ENCODE data around the gene C1orf74.
A peak's percentile ranks its signal among the peaks of the same experiment; 100 is the strongest.

The C1orf74 gene

DNA sequence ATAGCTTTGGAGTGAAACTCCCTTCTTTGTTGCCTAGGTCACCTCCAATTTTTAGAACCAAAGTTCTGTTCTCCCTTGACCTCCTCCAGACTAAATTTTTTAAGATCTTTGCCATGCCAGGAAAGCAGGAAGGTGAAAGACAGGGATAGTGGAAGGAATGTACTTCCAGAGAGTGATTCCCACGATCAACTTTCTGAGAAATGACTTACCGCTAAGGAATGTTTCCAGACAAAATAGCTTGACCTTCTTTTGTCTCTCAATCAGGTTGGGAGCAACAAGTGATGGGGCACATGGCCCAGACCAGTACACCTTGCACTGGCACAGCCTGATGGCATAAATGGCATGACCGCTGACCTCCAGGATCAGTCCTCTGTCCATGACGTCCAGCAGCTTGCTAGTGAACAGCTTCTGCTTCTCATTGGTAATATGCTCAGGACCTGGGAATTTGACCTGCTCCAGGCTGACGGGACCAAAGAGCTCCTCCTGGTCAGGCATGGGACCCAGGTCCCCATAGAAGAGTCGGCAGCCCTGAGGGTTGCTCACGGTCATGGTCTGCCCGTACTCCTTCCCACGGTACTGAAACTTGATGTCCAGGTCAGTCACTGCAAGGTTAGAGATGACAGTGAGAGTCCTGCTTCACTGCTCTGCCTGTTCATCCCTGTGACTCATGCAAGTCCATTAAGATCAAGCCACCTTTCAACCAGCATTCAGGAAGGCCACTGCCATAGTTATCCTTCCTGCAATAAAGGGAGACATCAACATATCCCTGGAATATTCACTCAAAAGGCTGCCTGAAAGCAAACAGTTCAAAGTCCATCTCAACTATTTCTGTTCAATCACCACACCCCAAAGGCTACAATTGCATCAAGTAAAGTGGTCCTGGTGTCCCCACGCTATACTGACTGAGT lies 6.2 kb upstream of the C1orf74 start:
- no peaks in the 10 kb centered on the region for H3K9me3 ChIP-seq (ENCODE audit: control insufficient read depth in 1 of 2, low read length in 2 of 2)
- no peaks in the 10 kb centered on the region for H3K27me3 ChIP-seq (ENCODE audit: control insufficient read depth in 1 of 2, insufficient read depth in 2 of 2, low read length in 2 of 2)
- H3K9ac ChIP-seq (ENCODE audit: low read depth in 1 of 2, low read length in 2 of 2) = no peak overlapping the region
- no peak overlapping the region for H3K27ac ChIP-seq (ENCODE audit: low read depth, low read length)
- peaks cover 26 to 48% of the 10 kb centered on the region in 2 donors for H3K36me3 ChIP-seq (ENCODE audit: control insufficient read depth in 1 of 2, insufficient read depth in 2 of 2, low read length in 2 of 2)
- peak overlapping the region in 1 of 2 donors; percentile 3 for H3K4me3 ChIP-seq (ENCODE audit: low read depth in 1 of 2, low read length in 2 of 2)
- peaks cover 44 to 54% of the 10 kb centered on the region in 2 donors for H3K4me1 ChIP-seq (ENCODE audit: control insufficient read depth in 1 of 2, insufficient read depth in 2 of 2, low read length in 2 of 2)

DNA sequence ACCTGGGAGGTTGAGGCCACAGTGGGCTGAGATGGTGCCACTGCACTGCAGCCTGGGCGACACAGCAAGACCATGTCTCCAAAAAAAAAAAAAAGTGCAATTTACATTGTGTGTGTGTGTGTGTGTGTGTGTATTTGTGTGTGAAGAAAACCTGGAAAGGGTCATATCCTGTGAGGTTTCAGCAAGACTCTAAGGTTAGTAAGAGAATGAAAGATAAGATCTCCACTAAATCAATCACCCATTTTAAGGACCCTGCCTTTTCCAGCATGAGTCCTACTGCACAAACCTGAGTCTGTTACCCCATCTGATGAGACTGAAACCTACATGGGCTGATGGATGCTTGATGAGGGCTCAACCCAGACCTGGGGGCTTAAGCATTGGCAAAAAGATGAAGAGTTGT lies 4.9 kb upstream of the C1orf74 start:
- H3K4me1 ChIP-seq (ENCODE audit: control insufficient read depth in 1 of 2, insufficient read depth in 2 of 2, low read length in 2 of 2) = peaks cover 53 to 59% of the 10 kb centered on the region in 2 donors
- no peak overlapping the region for H3K9ac ChIP-seq (ENCODE audit: low read depth in 1 of 2, low read length in 2 of 2)
- H3K36me3 ChIP-seq (ENCODE audit: control insufficient read depth in 1 of 2, insufficient read depth in 2 of 2, low read length in 2 of 2) = peaks cover 19 to 36% of the 10 kb centered on the region in 2 donors
- H3K4me3 ChIP-seq (ENCODE audit: low read depth in 1 of 2, low read length in 2 of 2) = no peak overlapping the region
- H3K27ac ChIP-seq (ENCODE audit: low read depth, low read length) = no peak overlapping the region
- no peaks in the 10 kb centered on the region for H3K9me3 ChIP-seq (ENCODE audit: control insufficient read depth in 1 of 2, low read length in 2 of 2)
- H3K27me3 ChIP-seq (ENCODE audit: control insufficient read depth in 1 of 2, insufficient read depth in 2 of 2, low read length in 2 of 2) = no peaks in the 10 kb centered on the region

GRCh38 chr1:209787551-209787950 lies 3.2 kb upstream of the C1orf74 start:
- Histone ChIP-seq H3K4me1 (ENCODE audit: control insufficient read depth in 1 of 2, insufficient read depth in 2 of 2, low read length in 2 of 2) (peaks cover 67 to 68% of the 10 kb centered on the region in 2 donors), H3K9me3 (ENCODE audit: control insufficient read depth in 1 of 2, low read length in 2 of 2) (no peaks in the 10 kb centered on the region), H3K36me3 (ENCODE audit: control insufficient read depth in 1 of 2, insufficient read depth in 2 of 2, low read length in 2 of 2) (peaks cover 19 to 36% of the 10 kb centered on the region in 2 donors), H3K4me3 (ENCODE audit: low read depth in 1 of 2, low read length in 2 of 2) (peak overlapping the region in 1 of 2 donors; percentile 33), H3K27me3 (ENCODE audit: control insufficient read depth in 1 of 2, insufficient read depth in 2 of 2, low read length in 2 of 2) (no peaks in the 10 kb centered on the region), H3K9ac (ENCODE audit: low read depth in 1 of 2, low read length in 2 of 2) (peak overlapping the region; percentile 5 to 36), H3K27ac (ENCODE audit: low read depth, low read length) (peak overlapping the region; percentile 67)

GRCh38 chr1:209786146-209786545 lies 1.8 kb upstream of the C1orf74 start:
- Histone ChIP-seq H3K27me3 (ENCODE audit: control insufficient read depth in 1 of 2, insufficient read depth in 2 of 2, low read length in 2 of 2) (no peaks in the 10 kb centered on the region), H3K9ac (ENCODE audit: low read depth in 1 of 2, low read length in 2 of 2) (peak overlapping the region in 1 of 2 donors; percentile 28), H3K4me1 (ENCODE audit: control insufficient read depth in 1 of 2, insufficient read depth in 2 of 2, low read length in 2 of 2) (peaks cover 55 to 56% of the 10 kb centered on the region in 2 donors), H3K9me3 (ENCODE audit: control insufficient read depth in 1 of 2, low read length in 2 of 2) (no peaks in the 10 kb centered on the region), H3K36me3 (ENCODE audit: control insufficient read depth in 1 of 2, insufficient read depth in 2 of 2, low read length in 2 of 2) (peaks cover 14 to 34% of the 10 kb centered on the region in 2 donors), H3K27ac (ENCODE audit: low read depth, low read length) (no peak overlapping the region), H3K4me3 (ENCODE audit: low read depth in 1 of 2, low read length in 2 of 2) (no peak overlapping the region)

GRCh38 chr1:209785592-209785991 lies 1.2 kb upstream of the C1orf74 start:
- H3K9ac ChIP-seq (ENCODE audit: low read depth in 1 of 2, low read length in 2 of 2) = no peak overlapping the region
- no peaks in the 10 kb centered on the region for H3K27me3 ChIP-seq (ENCODE audit: control insufficient read depth in 1 of 2, insufficient read depth in 2 of 2, low read length in 2 of 2)
- peaks cover 13 to 30% of the 10 kb centered on the region in 2 donors for H3K36me3 ChIP-seq (ENCODE audit: control insufficient read depth in 1 of 2, insufficient read depth in 2 of 2, low read length in 2 of 2)
- H3K4me3 ChIP-seq (ENCODE audit: low read depth in 1 of 2, low read length in 2 of 2) = no peak overlapping the region
- H3K4me1 ChIP-seq (ENCODE audit: control insufficient read depth in 1 of 2, insufficient read depth in 2 of 2, low read length in 2 of 2) = peaks cover 52% of the 10 kb centered on the region in 2 donors
- no peaks in the 10 kb centered on the region for H3K9me3 ChIP-seq (ENCODE audit: control insufficient read depth in 1 of 2, low read length in 2 of 2)
- H3K27ac ChIP-seq (ENCODE audit: low read depth, low read length) = no peak overlapping the region

DNA sequence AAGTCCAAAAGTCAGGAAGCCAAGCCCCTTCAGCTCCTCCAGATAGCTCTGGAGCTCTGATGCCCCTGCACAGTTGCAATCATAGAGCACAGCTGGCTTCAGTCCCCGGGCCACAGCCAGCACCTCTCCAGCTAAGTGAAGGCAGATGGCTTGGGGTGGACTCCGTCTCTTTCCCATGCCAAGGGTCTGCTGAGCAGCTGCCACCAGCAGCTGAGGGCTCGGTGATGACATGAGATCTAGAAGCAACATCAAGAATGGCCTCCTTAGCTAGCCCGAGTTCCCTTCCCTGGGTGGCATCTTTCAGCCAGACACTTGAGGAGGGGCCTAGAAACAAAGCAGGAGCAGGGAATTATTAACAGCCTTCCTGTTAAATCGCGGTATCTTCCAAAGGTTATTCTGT lies 973 bp downstream of the C1orf74 start:
- Histone ChIP-seq H3K4me3 (ENCODE audit: low read depth in 1 of 2, low read length in 2 of 2) (peak overlapping the region; percentile 81 to 86), H3K27me3 (ENCODE audit: control insufficient read depth in 1 of 2, insufficient read depth in 2 of 2, low read length in 2 of 2) (no peaks in the 10 kb centered on the region), H3K9ac (ENCODE audit: low read depth in 1 of 2, low read length in 2 of 2) (peak overlapping the region; percentile 75 to 93), H3K36me3 (ENCODE audit: control insufficient read depth in 1 of 2, insufficient read depth in 2 of 2, low read length in 2 of 2) (peaks cover 0 to 14% of the 10 kb centered on the region in 2 donors), H3K27ac (ENCODE audit: low read depth, low read length) (no peak overlapping the region), H3K4me1 (ENCODE audit: control insufficient read depth in 1 of 2, insufficient read depth in 2 of 2, low read length in 2 of 2) (peaks cover 50 to 54% of the 10 kb centered on the region in 2 donors), H3K9me3 (ENCODE audit: control insufficient read depth in 1 of 2, low read length in 2 of 2) (no peaks in the 10 kb centered on the region)

- no peak overlapping the region for H3K4me3 ChIP-seq (ENCODE audit: low read depth in 1 of 2, low read length in 2 of 2)
- H3K36me3 ChIP-seq (ENCODE audit: control insufficient read depth in 1 of 2, insufficient read depth in 2 of 2, low read length in 2 of 2) = peaks cover 0 to 18% of the 10 kb centered on the region in 2 donors
- H3K27ac ChIP-seq (ENCODE audit: low read depth, low read length) = no peak overlapping the region
- peaks cover 23 to 28% of the 10 kb centered on the region in 2 donors for H3K4me1 ChIP-seq (ENCODE audit: control insufficient read depth in 1 of 2, insufficient read depth in 2 of 2, low read length in 2 of 2)
- no peaks in the 10 kb centered on the region for H3K9me3 ChIP-seq (ENCODE audit: control insufficient read depth in 1 of 2, low read length in 2 of 2)
- no peak overlapping the region for H3K9ac ChIP-seq (ENCODE audit: low read depth in 1 of 2, low read length in 2 of 2)
- no peaks in the 10 kb centered on the region for H3K27me3 ChIP-seq (ENCODE audit: control insufficient read depth in 1 of 2, insufficient read depth in 2 of 2, low read length in 2 of 2)
Observed at GRCh38 chr1:209780268-209780667, 4.1 kb downstream of the C1orf74 start.

DNA sequence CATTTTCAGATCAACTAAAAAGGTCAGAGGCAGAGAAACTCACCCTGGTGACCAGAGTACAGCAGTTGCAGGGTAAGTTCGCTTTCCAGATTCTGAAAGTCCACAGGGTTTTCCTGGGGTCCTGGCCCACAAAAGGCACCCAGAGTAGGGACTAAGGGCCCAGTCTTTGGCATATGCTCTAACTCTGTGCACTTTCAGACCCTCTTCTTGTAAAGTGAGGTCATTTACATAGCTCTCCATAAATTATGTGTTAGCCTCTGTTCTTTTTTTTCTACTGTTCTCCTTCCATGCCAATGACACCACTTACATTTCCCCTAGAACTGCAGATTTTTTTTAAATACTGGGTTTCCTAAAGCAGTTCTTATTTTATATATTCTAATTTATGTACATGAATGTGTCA lies 6.3 kb downstream of the C1orf74 start:
- Histone ChIP-seq H3K36me3 (ENCODE audit: control insufficient read depth in 1 of 2, insufficient read depth in 2 of 2, low read length in 2 of 2) (peaks cover 0 to 18% of the 10 kb centered on the region in 2 donors), H3K9me3 (ENCODE audit: control insufficient read depth in 1 of 2, low read length in 2 of 2) (no peaks in the 10 kb centered on the region), H3K9ac (ENCODE audit: low read depth in 1 of 2, low read length in 2 of 2) (no peak overlapping the region), H3K27ac (ENCODE audit: low read depth, low read length) (no peak overlapping the region), H3K27me3 (ENCODE audit: control insufficient read depth in 1 of 2, insufficient read depth in 2 of 2, low read length in 2 of 2) (no peaks in the 10 kb centered on the region), H3K4me1 (ENCODE audit: control insufficient read depth in 1 of 2, insufficient read depth in 2 of 2, low read length in 2 of 2) (peaks cover 9 to 11% of the 10 kb centered on the region in 2 donors), H3K4me3 (ENCODE audit: low read depth in 1 of 2, low read length in 2 of 2) (no peak overlapping the region)

GRCh38 chr1:209777587-209777986 lies 6.8 kb downstream of the C1orf74 start:
- Histone ChIP-seq H3K27me3 (ENCODE audit: control insufficient read depth in 1 of 2, insufficient read depth in 2 of 2, low read length in 2 of 2) (no peaks in the 10 kb centered on the region), H3K9ac (ENCODE audit: low read depth in 1 of 2, low read length in 2 of 2) (no peak overlapping the region), H3K4me3 (ENCODE audit: low read depth in 1 of 2, low read length in 2 of 2) (no peak overlapping the region), H3K9me3 (ENCODE audit: control insufficient read depth in 1 of 2, low read length in 2 of 2) (no peaks in the 10 kb centered on the region), H3K27ac (ENCODE audit: low read depth, low read length) (no peak overlapping the region), H3K4me1 (ENCODE audit: control insufficient read depth in 1 of 2, insufficient read depth in 2 of 2, low read length in 2 of 2) (peaks cover 6 to 10% of the 10 kb centered on the region in 2 donors), H3K36me3 (ENCODE audit: control insufficient read depth in 1 of 2, insufficient read depth in 2 of 2, low read length in 2 of 2) (peaks cover 0 to 18% of the 10 kb centered on the region in 2 donors)

GRCh38 chr1:209775678-209776077 lies 8.7 kb downstream of the C1orf74 start:
- no peak overlapping the region for H3K9ac ChIP-seq (ENCODE audit: low read depth in 1 of 2, low read length in 2 of 2)
- no peak overlapping the region for H3K27ac ChIP-seq (ENCODE audit: low read depth, low read length)
- H3K4me1 ChIP-seq (ENCODE audit: control insufficient read depth in 1 of 2, insufficient read depth in 2 of 2, low read length in 2 of 2) = peaks cover 9 to 15% of the 10 kb centered on the region in 2 donors
- peaks cover 0 to 18% of the 10 kb centered on the region in 2 donors for H3K36me3 ChIP-seq (ENCODE audit: control insufficient read depth in 1 of 2, insufficient read depth in 2 of 2, low read length in 2 of 2)
- no peaks in the 10 kb centered on the region for H3K9me3 ChIP-seq (ENCODE audit: control insufficient read depth in 1 of 2, low read length in 2 of 2)
- no peaks in the 10 kb centered on the region for H3K27me3 ChIP-seq (ENCODE audit: control insufficient read depth in 1 of 2, insufficient read depth in 2 of 2, low read length in 2 of 2)
- no peak overlapping the region for H3K4me3 ChIP-seq (ENCODE audit: low read depth in 1 of 2, low read length in 2 of 2)
